ENCODE measurements around the gene BBIP1.

DNA sequence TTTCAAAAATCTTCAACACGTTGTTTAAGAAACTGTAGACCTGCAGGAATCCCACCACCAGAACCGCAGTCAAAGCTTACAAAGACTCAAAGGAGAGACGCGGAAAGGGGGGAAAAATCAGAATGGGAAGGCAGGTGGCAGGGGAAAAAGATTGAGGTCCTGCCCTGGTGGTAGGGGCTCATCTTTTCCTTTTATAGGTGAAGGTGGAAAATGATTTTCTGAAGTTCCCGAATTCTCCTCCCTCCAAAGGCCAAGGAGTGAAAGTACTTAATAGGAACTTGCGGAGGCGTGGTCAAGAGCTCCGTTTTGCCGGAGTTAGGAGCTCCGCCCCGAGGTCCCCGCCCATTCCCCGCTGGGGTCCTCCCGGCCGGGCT is 724 bp downstream of the BBIP1 start:
- no peak for TF ChIP-seq GATA2 (IDR thresholded peaks at IDR 0.05; ENCODE audit: low read depth, low read length)
- TF ChIP-seq GATA3 (IDR thresholded peaks at IDR 0.05; ENCODE audit: low read depth, low read length), result no peak

All from SH-SY5Y (cell line).